ENCODE data around the gene PIGU. TPM values are rescaled to one million over a fixed set of nuclear protein-coding genes. Genes with fewer than 3 reads are reported as not detected.

Gene PIGU
- total RNA-seq, 1 donor from 2014 or later = 41.5 TPM

- DNase-seq (ENCODE audit: low spot score in 2 of 2) = no peak
- intact Hi-C loops (cut with DNase I) = loop anchor here (1.0 kb wide), 1 partner anchor 34 kb away; the partner anchor contains the start of gene PIGU
- peaks cover 14 to 20% of the 10 kb centered on the region in 2 donors for H3K36me3 ChIP-seq
- H3K4me3 ChIP-seq = no peak overlapping the region
- no peaks in the 10 kb centered on the region for H3K27me3 ChIP-seq
- no peaks in the 10 kb centered on the region for H3K9me3 ChIP-seq
- TF ChIP-seq CTCF (IDR thresholded peaks at IDR 0.05) = no peak
- peaks cover 6% of the 10 kb centered on the region in 2 donors for H3K4me1 ChIP-seq
- H3K27ac ChIP-seq = no peak overlapping the region
Observed at GRCh38 chr20:34710861-34711574, 34.1 kb upstream of the PIGU start.

- no peaks in the 10 kb centered on the region for H3K27me3 ChIP-seq
- H3K36me3 ChIP-seq = peaks cover 10 to 18% of the 10 kb centered on the region in 2 donors
- DNase-seq (ENCODE audit: low spot score in 2 of 2) = no peak
- intact Hi-C loops (cut with DNase I) = loop anchor here (1.0 kb wide), 1 partner anchor 33 kb away; the partner anchor contains the start of gene PIGU
- H3K4me1 ChIP-seq = peaks cover 6% of the 10 kb centered on the region in 2 donors
- H3K9me3 ChIP-seq = no peaks in the 10 kb centered on the region
- peak overlapping the region in 1 of 2 donors; percentile 78 for H3K4me3 ChIP-seq
- TF ChIP-seq CTCF (IDR thresholded peaks at IDR 0.05) = no peak
- H3K27ac ChIP-seq = no peak overlapping the region
Observed at GRCh38 chr20:34710568-34710839, 33.6 kb upstream of the PIGU start.

GRCh38 chr20:34709831-34710567, 33.1 kb upstream of the PIGU start:
- Histone ChIP-seq H3K4me3 (peak overlapping the region; percentile 76 to 78), H3K36me3 (peaks cover 6 to 13% of the 10 kb centered on the region in 2 donors), H3K4me1 (peaks cover 6 to 9% of the 10 kb centered on the region in 2 donors), H3K27ac (peak overlapping the region; percentile 73 to 88), H3K27me3 (no peaks in the 10 kb centered on the region), H3K9me3 (no peaks in the 10 kb centered on the region)
- intact Hi-C loops (cut with DNase I) = loop anchor here (1.0 to 10.0 kb wide), 4 partner anchors 33 to 1035 kb away; partner anchors contain the start of genes ACSS2, DYNLRB1, PIGU and RBM39
- peak in 1 of 3 experiments; percentile 4 for TF ChIP-seq CTCF (IDR thresholded peaks at IDR 0.05)
- peak in 1 of 2 donors; percentile 80 for DNase-seq (ENCODE audit: low spot score in 2 of 2)

GRCh38 chr20:34709044-34709830, 32.3 kb upstream of the PIGU start:
- intact Hi-C loops (cut with DNase I) = loop anchor here (5.0 to 10.0 kb wide), 3 partner anchors 168 to 1036 kb away; partner anchors contain the start of genes ACSS2, DYNLRB1 and RBM39
- DNase-seq (ENCODE audit: low spot score in 2 of 2) = peak; percentile 18 to 92
- H3K4me1 ChIP-seq = peaks cover 10 to 13% of the 10 kb centered on the region in 2 donors
- TF ChIP-seq CTCF (IDR thresholded peaks at IDR 0.05) = no peak
- no peaks in the 10 kb centered on the region for H3K9me3 ChIP-seq
- H3K36me3 ChIP-seq = peaks cover 6 to 7% of the 10 kb centered on the region in 2 donors
- peak overlapping the region; percentile 76 to 78 for H3K4me3 ChIP-seq
- H3K27me3 ChIP-seq = no peaks in the 10 kb centered on the region
- peak overlapping the region; percentile 73 to 88 for H3K27ac ChIP-seq

- peak in 2 of 3 experiments; percentile 31 to 52 for TF ChIP-seq CTCF (IDR thresholded peaks at IDR 0.05)
- H3K9me3 ChIP-seq = no peaks in the 10 kb centered on the region
- intact Hi-C loops (cut with DNase I) = loop anchor here (5.0 to 10.0 kb wide), 3 partner anchors 169 to 1036 kb away; partner anchors contain the start of genes ACSS2, DYNLRB1 and RBM39
- peaks cover 10 to 14% of the 10 kb centered on the region in 2 donors for H3K4me1 ChIP-seq
- no peaks in the 10 kb centered on the region for H3K27me3 ChIP-seq
- H3K36me3 ChIP-seq = peaks cover 2 to 4% of the 10 kb centered on the region in 2 donors
- H3K27ac ChIP-seq = peak overlapping the region; percentile 73 to 88
- H3K4me3 ChIP-seq = peak overlapping the region; percentile 76 to 78
- peak in 1 of 2 donors; percentile 73 for DNase-seq (ENCODE audit: low spot score in 2 of 2)
Observed at GRCh38 chr20:34708621-34709043, 31.7 kb upstream of the PIGU start.
